OCI-LY7 (cell line): ENCODE results near the gene LCE1F. TPM values are rescaled to one million over a fixed set of nuclear protein-coding genes. Genes with fewer than 3 reads are reported as not detected.

Source experiments
- BruUV-seq: library from RNA; stranded (reverse); fragments of 400-500 nt; replicated peaks from 2 replicates; lab custom pipeline; 2021; lab: Mats Ljungman, UMichigan
- CTCF ChIA-PET: fragments of 300-600 bp; sonication (Branson Sonifier 250); formaldehyde crosslinking; loops from one replicate; lab custom pipeline; 2022; ENCODE audit warnings: antibody characterized with exemption; ENCODE audit not compliant: unreplicated experiment; lab: Charles Lee
- POLR2A ChIA-PET: fragments of 300-600 bp; sonication (Branson Sonifier 250); formaldehyde crosslinking; loops from one replicate; lab custom pipeline; 2022; ENCODE audit warnings: antibody characterized with exemption; lab: Charles Lee
- DNase-seq: peaks from one replicate; pipeline ENCODE4 v3.0.0-alpha.2; 2015; ENCODE audit warnings: low spot score
- H2AFZ ChIP-seq: fragments of 200-600 bp; sonication (generic), shearing (Covaris generic); 2 replicates; pipeline ENCODE4 v1.6.1; 2014; ENCODE audit warnings: mild to moderate bottlenecking, antibody characterized with exemption, low read length, moderate library complexity
- H3K27ac ChIP-seq: fragments of 200-600 bp; sonication (generic); 2 replicates; pipeline ENCODE4 v1.5.1; 2014; ENCODE audit warnings: mixed run types, low read depth, mild to moderate bottlenecking, moderate library complexity, low read length, inconsistent platforms; ENCODE audit not compliant: poor library complexity, severe bottlenecking
- H3K36me3 ChIP-seq: fragments of 200-600 bp; sonication (generic); 2 replicates; pipeline ENCODE4 v1.6.1; 2014; ENCODE audit warnings: mild to moderate bottlenecking, antibody characterized with exemption, low read length, moderate library complexity, mixed read lengths; ENCODE audit not compliant: insufficient read depth
- H3K4me1 ChIP-seq: fragments of 200-600 bp; sonication (generic); 2 replicates; pipeline ENCODE4 v1.5.1; 2014; ENCODE audit warnings: mild to moderate bottlenecking, low read length; ENCODE audit not compliant: insufficient read depth, poor library complexity, severe bottlenecking
- H3K4me2 ChIP-seq: fragments of 200-600 bp; sonication (generic); 2 replicates; pipeline ENCODE4 v1.6.1; 2014; ENCODE audit warnings: mild to moderate bottlenecking, low read length
- H3K4me3 ChIP-seq: fragments of 200-600 bp; sonication (generic); 2 replicates; pipeline ENCODE4 v1.5.1; 2014; ENCODE audit warnings: mild to moderate bottlenecking, low read depth, low read length; ENCODE audit not compliant: poor library complexity, severe bottlenecking
- H3K79me2 ChIP-seq: fragments of 200-600 bp; sonication (generic); 2 replicates; pipeline ENCODE4 v1.6.1; 2016; ENCODE audit warnings: low read depth, mild to moderate bottlenecking, low read length, moderate library complexity, mixed read lengths; ENCODE audit not compliant: insufficient read depth
- H3K9me2 ChIP-seq: fragments of 200-600 bp; sonication (generic); 2 replicates; pipeline ENCODE4 v1.6.1; 2016; ENCODE audit warnings: mild to moderate bottlenecking, low read length, mixed read lengths; ENCODE audit not compliant: insufficient read depth
- H3K9me3 ChIP-seq: fragments of 200-600 bp; sonication (generic); 2 replicates; pipeline ENCODE4 v1.6.1; 2014; ENCODE audit warnings: mild to moderate bottlenecking, mixed run types, low read length, mixed read lengths
- H4K20me1 ChIP-seq: fragments of 200-600 bp; sonication (generic); 2 replicates; pipeline ENCODE4 v1.6.1; 2014; ENCODE audit warnings: mild to moderate bottlenecking, antibody characterized with exemption, low read length, moderate library complexity, mixed read lengths; ENCODE audit not compliant: insufficient read depth
- EZH2phosphoT487 ChIP-seq: fragments of 200-600 bp; sonication (generic); IDR thresholded peaks from 2 replicates; pipeline ENCODE4 v1.6.1; 2018; ENCODE audit warnings: low read depth, borderline replicate concordance, mild to moderate bottlenecking, mixed run types, antibody characterized with exemption, low read length, moderate library complexity, mixed read lengths
- intact Hi-C: fragments of 100-400 bp; cut with micrococcal nuclease; formaldehyde crosslinking; loops from one replicate; pipeline ENCODE4 v1.10.0; 2022; ENCODE audit not compliant: unreplicated experiment
- total RNA-seq, 2 experiments: library from RNA; depleted of rRNA in 1 of 2; stranded (reverse); fragments of >200 nt in 1 of 2; shearing (Covaris generic) in 1 of 2; gene quantifications; 2 replicates each; pipeline ENCODE4 v1.2.3, GENCODE V29; 2014 to 2022
- TF ChIP-seq, protein P1 (sequence below): fragments of 200-600 bp; sonication (generic); conservative IDR thresholded peaks from 2 replicates; pipeline ENCODE4 v1.5.1; 2014; ENCODE audit warnings: mild to moderate bottlenecking, antibody characterized with exemption, low read length, moderate library complexity, mixed read lengths

LCE1F gene
- total RNA-seq, 2 experiments from 2014 or later = not detected

DNA sequence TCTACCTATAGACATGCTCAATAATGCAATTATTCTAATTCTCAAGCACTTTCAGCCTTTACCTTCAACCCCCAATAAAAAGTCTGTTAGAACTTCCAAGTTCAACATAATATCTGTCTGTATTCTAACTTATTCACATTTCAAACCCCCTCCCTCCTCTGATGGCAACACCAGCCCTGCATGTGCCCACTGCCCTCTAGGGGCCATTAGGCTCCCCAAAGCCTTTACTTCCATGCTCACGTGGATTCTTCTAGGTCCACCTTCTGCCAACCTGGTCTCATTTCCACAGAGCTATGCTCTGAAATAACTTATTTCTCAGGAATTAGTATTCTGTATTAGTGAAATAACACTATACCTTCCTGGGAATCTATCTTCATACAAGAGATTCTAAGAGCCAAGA, 39.3 kb upstream of the LCE1F start:
- Histone ChIP-seq H2AFZ (no peak overlapping the region), H3K9me2 (no peaks in the 10 kb centered on the region), H3K4me2 (no peak overlapping the region), H3K4me3 (no peak overlapping the region), H3K4me1 (no peaks in the 10 kb centered on the region), H3K36me3 (no peaks in the 10 kb centered on the region), H3K79me2 (no peaks in the 10 kb centered on the region), H3K9me3 (no peaks in the 10 kb centered on the region), H3K27ac (no peak overlapping the region), H4K20me1 (no peaks in the 10 kb centered on the region)
- no TSS peak for BruUV-seq
- POLR2A ChIA-PET = no interaction called here
- no peak for DNase-seq
- CTCF ChIA-PET = no interaction called here
- intact Hi-C loops = no loop called here
- TF ChIP-seq EZH2phosphoT487 = no peak
- TF ChIP-seq, protein P1, sequence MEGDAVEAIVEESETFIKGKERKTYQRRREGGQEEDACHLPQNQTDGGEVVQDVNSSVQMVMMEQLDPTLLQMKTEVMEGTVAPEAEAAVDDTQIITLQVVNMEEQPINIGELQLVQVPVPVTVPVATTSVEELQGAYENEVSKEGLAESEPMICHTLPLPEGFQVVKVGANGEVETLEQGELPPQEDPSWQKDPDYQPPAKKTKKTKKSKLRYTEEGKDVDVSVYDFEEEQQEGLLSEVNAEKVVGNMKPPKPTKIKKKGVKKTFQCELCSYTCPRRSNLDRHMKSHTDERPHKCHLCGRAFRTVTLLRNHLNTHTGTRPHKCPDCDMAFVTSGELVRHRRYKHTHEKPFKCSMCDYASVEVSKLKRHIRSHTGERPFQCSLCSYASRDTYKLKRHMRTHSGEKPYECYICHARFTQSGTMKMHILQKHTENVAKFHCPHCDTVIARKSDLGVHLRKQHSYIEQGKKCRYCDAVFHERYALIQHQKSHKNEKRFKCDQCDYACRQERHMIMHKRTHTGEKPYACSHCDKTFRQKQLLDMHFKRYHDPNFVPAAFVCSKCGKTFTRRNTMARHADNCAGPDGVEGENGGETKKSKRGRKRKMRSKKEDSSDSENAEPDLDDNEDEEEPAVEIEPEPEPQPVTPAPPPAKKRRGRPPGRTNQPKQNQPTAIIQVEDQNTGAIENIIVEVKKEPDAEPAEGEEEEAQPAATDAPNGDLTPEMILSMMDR = peak; percentile 64

DNA sequence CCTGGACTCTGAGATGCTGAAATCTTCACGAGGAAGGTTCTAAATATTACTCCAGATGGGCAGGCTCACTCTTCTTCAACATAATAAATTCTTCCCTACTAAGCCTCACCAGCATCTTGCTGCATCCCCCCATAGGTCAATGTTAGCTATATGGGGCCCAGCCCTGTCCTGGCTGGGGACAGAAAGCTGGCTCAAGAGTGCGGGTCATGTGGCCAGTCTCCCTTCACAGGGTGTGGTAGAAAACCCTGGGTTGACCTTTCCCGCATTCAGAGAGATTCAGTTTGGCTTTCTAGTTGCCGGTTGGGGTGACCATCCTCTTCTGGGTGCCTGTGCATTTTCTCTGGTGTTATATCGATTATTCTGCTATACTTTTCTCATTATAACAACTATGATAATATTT, 36.9 kb upstream of the LCE1F start:
- BruUV-seq = no TSS peak
- Histone ChIP-seq H3K4me1 (no peaks in the 10 kb centered on the region), H3K27ac (no peak overlapping the region), H3K9me3 (no peaks in the 10 kb centered on the region), H3K79me2 (no peaks in the 10 kb centered on the region), H3K4me2 (no peak overlapping the region), H3K4me3 (no peak overlapping the region), H3K9me2 (no peaks in the 10 kb centered on the region), H3K36me3 (no peaks in the 10 kb centered on the region), H4K20me1 (no peaks in the 10 kb centered on the region), H2AFZ (no peak overlapping the region)
- ChIA-PET POLR2A (no interaction called here), CTCF (no interaction called here)
- intact Hi-C loops = no loop called here
- TF ChIP-seq, protein P1 = no peak
- no peak for TF ChIP-seq EZH2phosphoT487
- no peak for DNase-seq

DNA sequence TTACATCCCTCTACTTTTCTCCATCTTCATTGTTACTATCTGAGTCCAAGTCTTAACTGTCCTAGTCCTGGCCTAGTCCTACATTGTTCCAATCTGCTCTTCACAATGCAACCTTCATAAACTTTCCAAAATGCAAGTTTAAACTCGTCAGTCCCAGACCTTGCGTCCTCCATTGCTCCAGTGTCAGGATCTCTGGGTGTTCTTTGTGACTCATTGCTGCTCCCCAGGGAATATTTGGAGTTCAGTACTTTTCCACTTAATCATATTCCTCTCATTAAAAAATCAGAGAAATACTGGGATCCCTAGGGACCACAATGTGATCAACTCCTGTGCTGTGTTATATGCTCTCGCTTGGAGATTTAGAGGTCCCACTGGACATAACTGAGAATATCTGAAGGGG, 35.1 kb upstream of the LCE1F start:
- H3K36me3 ChIP-seq = no peaks in the 10 kb centered on the region
- H3K79me2 ChIP-seq = no peaks in the 10 kb centered on the region
- CTCF ChIA-PET = no interaction called here

More for the DNA sequence above, 35.1 kb upstream of the LCE1F start:
- Histone ChIP-seq H3K4me3 (no peak overlapping the region), H2AFZ (no peak overlapping the region), H3K9me3 (no peaks in the 10 kb centered on the region), H4K20me1 (no peaks in the 10 kb centered on the region), H3K27ac (no peak overlapping the region), H3K4me1 (no peaks in the 10 kb centered on the region), H3K4me2 (no peak overlapping the region), H3K9me2 (no peaks in the 10 kb centered on the region)
- TF ChIP-seq, protein P1 = no peak
- no peak for TF ChIP-seq EZH2phosphoT487
- POLR2A ChIA-PET = no interaction called here
- no peak for DNase-seq
- intact Hi-C loops = no loop called here
- BruUV-seq = no TSS peak
